Testis (tissue), 3 donors: ENCODE measurements around the gene KRT35. TPM values are rescaled to one million over a fixed set of nuclear protein-coding genes. Genes with fewer than 3 reads are reported as not detected.

Experiments
- DNase-seq: peaks from one replicate; pipeline ENCODE4 v3.0.0-alpha.2; 2019
- H3K27ac ChIP-seq, 2 donors: fragments of 200-600 bp; sonication (generic); one replicate each; pipeline ENCODE4 v1.5.1; 2019
- H3K27me3 ChIP-seq: fragments of 200-600 bp; sonication (generic); one replicate; pipeline ENCODE4 v1.5.1; 2019
- H3K36me3 ChIP-seq: fragments of 200-600 bp; sonication (generic); one replicate; pipeline ENCODE4 v1.5.1; 2017; ENCODE audit warnings: low read depth; ENCODE audit errors: missing control alignments
- H3K4me1 ChIP-seq: fragments of 200-600 bp; sonication (generic); one replicate; pipeline ENCODE4 v1.5.1; 2019
- H3K4me3 ChIP-seq, 2 donors: fragments of 200-600 bp; sonication (generic); one replicate each; pipeline ENCODE4 v1.5.1; 2017 to 2019
- H3K9me3 ChIP-seq: fragments of 200-600 bp; sonication (generic); one replicate; pipeline ENCODE4 v1.5.1; 2017
- CTCF ChIP-seq, 3 experiments: fragments of 450-650 bp in 2 of 3; fragments of 200-600 bp in 1 of 3; sonication (generic) in 1 of 3; IDR thresholded peaks; one replicate each; pipeline ENCODE4 v1.5.1; 2016 to 2019; ENCODE audit warnings: antibody characterized with exemption in 3 of 3, mild to moderate bottlenecking in 2 of 3, moderate library complexity in 1 of 3
- POLR2A ChIP-seq: fragments of 450-650 bp; IDR thresholded peaks from one replicate; pipeline ENCODE4 v1.6.1; 2017; ENCODE audit warnings: antibody characterized with exemption, mild to moderate bottlenecking, moderate library complexity
- whole genome bisulfite sequencing, 2 donors: methylation state at CpG; one replicate each; pipeline ENCODE4 v1.1.5; 2018; 5-methylcytosine and 5-hydroxymethylcytosine counted together
- intact Hi-C: fragments of 100-400 bp; cut with DNase I; formaldehyde crosslinking; loops from one replicate; pipeline ENCODE4 v1.15.1; 2023; ENCODE audit warnings: low total_unique reads
- polyA plus RNA-seq: library from polyadenylated mRNA; stranded (reverse); fragments of 350-450 nt; fragmentation: Illumina TruSeq; extraction: RNeasy Lipid Tissue Mini Kit (QIAGEN cat#74804); gene quantifications from one replicate; pipeline ENCODE4 v1.2.3, GENCODE V29; 2014; ENCODE audit warnings: low read depth, low replicate concordance; ENCODE audit not compliant: insufficient read depth
- total RNA-seq, 2 donors: library from RNA; depleted of rRNA; stranded (reverse); fragments of >200 nt; gene quantifications; one replicate each; pipeline ENCODE4 v1.2.3, GENCODE V29; 2016

KRT35 gene
- total and polyA plus RNA-seq, 3 donors from 2014 or later = 0.18 TPM; not detected in 2

DNA sequence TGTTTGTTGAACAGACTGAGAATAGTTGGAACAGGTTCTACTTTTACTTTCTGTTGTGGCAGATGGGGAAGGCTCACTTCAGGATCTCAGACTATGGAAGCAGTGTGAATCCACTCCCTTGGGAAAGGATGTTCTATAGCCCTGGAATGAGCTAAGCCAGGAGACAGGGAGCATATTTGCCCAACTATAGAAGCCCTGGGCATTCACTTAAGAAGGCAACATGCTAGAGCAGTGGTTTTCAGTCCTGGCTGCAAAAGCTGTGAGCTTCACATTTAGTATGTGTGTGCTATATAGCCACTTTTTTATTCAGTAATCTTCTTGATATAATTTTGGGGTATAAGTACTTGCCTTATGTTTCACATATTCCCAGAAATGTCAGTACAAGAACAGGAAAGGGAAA, 12.6 kb downstream of the KRT35 start:
- Histone ChIP-seq H3K9me3 (no peaks in the 10 kb centered on the region), H3K27ac (no peak overlapping the region), H3K4me3 (no peak overlapping the region), H3K36me3 (no peaks in the 10 kb centered on the region), H3K4me1 (peaks cover 4% of the 10 kb centered on the region), H3K27me3 (no peaks in the 10 kb centered on the region)
- intact Hi-C loops = no loop called here
- DNase-seq = no peak
- TF ChIP-seq CTCF (IDR thresholded peaks at IDR 0.05) (no peak), POLR2A (no peak)

GRCh38 chr17:41467561-41467960, 13.4 kb downstream of the KRT35 start:
- no peaks in the 10 kb centered on the region for H3K9me3 ChIP-seq
- H3K4me3 ChIP-seq = no peak overlapping the region
- H3K36me3 ChIP-seq = no peaks in the 10 kb centered on the region
- 58 to 63% methylated on average over 4 of the region's 4 CpGs for WGBS, 2 donors
- TF ChIP-seq POLR2A (no peak), CTCF (IDR thresholded peaks at IDR 0.05) (no peak)
- H3K27ac ChIP-seq = no peak overlapping the region
- DNase-seq = no peak
- H3K27me3 ChIP-seq = no peaks in the 10 kb centered on the region
- peaks cover 4% of the 10 kb centered on the region for H3K4me1 ChIP-seq
- intact Hi-C loops = no loop called here

- Histone ChIP-seq H3K9me3 (no peaks in the 10 kb centered on the region), H3K4me3 (no peak within 1 kb of the TSS), H3K27me3 (no peaks in the 10 kb centered on the region), H3K36me3 (no peaks in the 10 kb centered on the region), H3K4me1 (peaks cover 4% of the 10 kb centered on the region), H3K27ac (no peak within 1 kb of the TSS)
- intact Hi-C loops = no loop called here
- 92 to 96% methylated on average over 14 of the region's 14 CpGs for WGBS, 2 donors
- TF ChIP-seq POLR2A (no peak), CTCF (IDR thresholded peaks at IDR 0.05) (no peak)
- DNase-seq = no peak
Measured at GRCh38 chr17:41466988-41467387, 14.0 kb downstream of the KRT35 start, which contains the start of gene KRT32. TSS of gene KRT32 (minus strand) at chr17:41467386. CDS start at chr17:41467325, 61 bp downstream.

GRCh38 chr17:41464682-41465081, 16.3 kb downstream of the KRT35 start:
- WGBS, 2 donors = 20 to 38% methylated on average over 2 to 6 of the region's 6 CpGs
- intact Hi-C loops = no loop called here
- peak; percentile 60 for DNase-seq
- H3K4me3 ChIP-seq = no peak overlapping the region
- peaks cover 4% of the 10 kb centered on the region for H3K4me1 ChIP-seq
- H3K27me3 ChIP-seq = no peaks in the 10 kb centered on the region
- H3K36me3 ChIP-seq = no peaks in the 10 kb centered on the region
- H3K9me3 ChIP-seq = no peaks in the 10 kb centered on the region
- no peak overlapping the region for H3K27ac ChIP-seq
- TF ChIP-seq POLR2A (no peak), CTCF (IDR thresholded peaks at IDR 0.05) (no peak)

GRCh38 chr17:41464173-41464572, 16.8 kb downstream of the KRT35 start:
- intact Hi-C loops = no loop called here
- no peak overlapping the region for H3K27ac ChIP-seq
- no peaks in the 10 kb centered on the region for H3K36me3 ChIP-seq
- H3K4me3 ChIP-seq = no peak overlapping the region
- no peak for DNase-seq
- no peaks in the 10 kb centered on the region for H3K27me3 ChIP-seq
- H3K9me3 ChIP-seq = no peaks in the 10 kb centered on the region
- peaks cover 4% of the 10 kb centered on the region for H3K4me1 ChIP-seq
- 89 to 94% methylated on average over 10 to 11 of the region's 11 CpGs for WGBS, 2 donors
- no peak for TF ChIP-seq POLR2A
- no peak for TF ChIP-seq CTCF (IDR thresholded peaks at IDR 0.05)
